ENCODE data around the gene MEI4. TPM values are rescaled to one million over a fixed set of nuclear protein-coding genes. Genes with fewer than 3 reads are reported as not detected.
"Not testable (repeated sequence)": the region's sequence is repeated elsewhere in the genome, so short reads cannot be mapped to it uniquely, and the experiment has no call there.

Gene MEI4
- total and polyA plus RNA-seq, 2 donors (not counting 1 experiment from before 2014, with no cell fraction given), result not detected

GRCh38 chr6:77740380-77740779 lies 87.5 kb downstream of the MEI4 start:
- Histone ChIP-seq H3K36me3 (replicated peaks in 1 of 2; ENCODE audit: control extremely low read depth in 1 of 2, control insufficient read depth in 1 of 2, extremely low read depth in 1 of 2, insufficient read depth in 2 of 2, low read length in 1 of 2) (no peaks in the 10 kb centered on the region), H2AFZ (ENCODE audit: insufficient read depth, low read depth, low read length, poor library complexity, severe bottlenecking) (no peak overlapping the region), H3K27me3 (replicated peaks in 1 of 4; ENCODE audit: control extremely low read depth in 1 of 4, control insufficient read depth in 3 of 4, insufficient read depth in 4 of 4, low read length in 3 of 4) (no peaks in the 10 kb centered on the region), H3K9ac (ENCODE audit: low read length) (no peak overlapping the region), H3K27ac (ENCODE audit: low read length in 2 of 2) (no peak overlapping the region), H3K4me3 (ENCODE audit: control extremely low read depth in 1 of 5, extremely low read depth in 1 of 5, insufficient read depth in 1 of 5, low read depth in 2 of 5, low read length in 4 of 5) (no peak overlapping the region), H4K20me1 (ENCODE audit: control insufficient read depth, insufficient read depth, low read length, poor library complexity, severe bottlenecking) (no peaks in the 10 kb centered on the region), H3K79me2 (ENCODE audit: control insufficient read depth, insufficient read depth, low read length) (no peaks in the 10 kb centered on the region), H3K4me2 (replicated peaks; ENCODE audit: low read depth, low read length, poor library complexity, severe bottlenecking) (no peak overlapping the region), H3K4me1 (ENCODE audit: control insufficient read depth in 2 of 2, insufficient read depth in 2 of 2, low read length in 2 of 2) (no peaks in the 10 kb centered on the region), H3K9me3 (ENCODE audit: control extremely low read depth in 1 of 3, control insufficient read depth in 2 of 3, insufficient read depth in 1 of 3, low read length in 2 of 3) (no peaks in the 10 kb centered on the region)
- TF ChIP-seq, protein P1, sequence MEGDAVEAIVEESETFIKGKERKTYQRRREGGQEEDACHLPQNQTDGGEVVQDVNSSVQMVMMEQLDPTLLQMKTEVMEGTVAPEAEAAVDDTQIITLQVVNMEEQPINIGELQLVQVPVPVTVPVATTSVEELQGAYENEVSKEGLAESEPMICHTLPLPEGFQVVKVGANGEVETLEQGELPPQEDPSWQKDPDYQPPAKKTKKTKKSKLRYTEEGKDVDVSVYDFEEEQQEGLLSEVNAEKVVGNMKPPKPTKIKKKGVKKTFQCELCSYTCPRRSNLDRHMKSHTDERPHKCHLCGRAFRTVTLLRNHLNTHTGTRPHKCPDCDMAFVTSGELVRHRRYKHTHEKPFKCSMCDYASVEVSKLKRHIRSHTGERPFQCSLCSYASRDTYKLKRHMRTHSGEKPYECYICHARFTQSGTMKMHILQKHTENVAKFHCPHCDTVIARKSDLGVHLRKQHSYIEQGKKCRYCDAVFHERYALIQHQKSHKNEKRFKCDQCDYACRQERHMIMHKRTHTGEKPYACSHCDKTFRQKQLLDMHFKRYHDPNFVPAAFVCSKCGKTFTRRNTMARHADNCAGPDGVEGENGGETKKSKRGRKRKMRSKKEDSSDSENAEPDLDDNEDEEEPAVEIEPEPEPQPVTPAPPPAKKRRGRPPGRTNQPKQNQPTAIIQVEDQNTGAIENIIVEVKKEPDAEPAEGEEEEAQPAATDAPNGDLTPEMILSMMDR (IDR thresholded peaks at IDR 0.05), result peak; percentile 36
- TF ChIP-seq EZH2 (IDR thresholded peaks at IDR 0.05; ENCODE audit: borderline replicate concordance, insufficient read depth, low read depth, low read length, poor library complexity, severe bottlenecking), result no peak
- H3K4me1 Mint-ChIP-seq, result no peaks in the 10 kb centered on the region
- CTCF ChIA-PET, result no interaction called here
- H3K9me3 Mint-ChIP-seq (ENCODE audit: insufficient read depth), result no peaks in the 10 kb centered on the region
- no peak overlapping the region for H3K27ac Mint-ChIP-seq
- no CpG with 5 or more reads among the region's 1 CpG for WGBS (ENCODE audit: insufficient coverage)
- DNase-seq (peak; percentile 7), ATAC-seq (ENCODE audit: low read depth) (no peak)
- POLR2A ChIA-PET, result no interaction called here
- intact Hi-C loops (cut with micrococcal nuclease), result loop anchor here (5.0 kb wide), 1 partner anchor 1727 kb away; no protein-coding TSS in a partner anchor
- H3K4me3 Mint-ChIP-seq, result no peak overlapping the region
- H3K27me3 Mint-ChIP-seq, result no peaks in the 10 kb centered on the region

GRCh38 chr6:77752156-77752555 lies 99.3 kb downstream of the MEI4 start:
- intact Hi-C loops (cut with micrococcal nuclease); CTCF ChIA-PET; ATAC-seq (ENCODE audit: low read depth); H3K4me1 Mint-ChIP-seq; H3K4me2 ChIP-seq (replicated peaks; ENCODE audit: low read depth, low read length, poor library complexity, severe bottlenecking); H3K27me3 Mint-ChIP-seq; H3K9me3 ChIP-seq (ENCODE audit: control extremely low read depth in 1 of 3, control insufficient read depth in 2 of 3, insufficient read depth in 1 of 3, low read length in 2 of 3); H3K27me3 ChIP-seq (replicated peaks in 1 of 4; ENCODE audit: control extremely low read depth in 1 of 4, control insufficient read depth in 3 of 4, insufficient read depth in 4 of 4, low read length in 3 of 4); H2AFZ ChIP-seq (ENCODE audit: insufficient read depth, low read depth, low read length, poor library complexity, severe bottlenecking); H3K4me3 Mint-ChIP-seq; H3K36me3 ChIP-seq (replicated peaks in 1 of 2; ENCODE audit: control extremely low read depth in 1 of 2, control insufficient read depth in 1 of 2, extremely low read depth in 1 of 2, insufficient read depth in 2 of 2, low read length in 1 of 2); POLR2A ChIA-PET; H3K9ac ChIP-seq (ENCODE audit: low read length); H3K4me1 ChIP-seq (ENCODE audit: control insufficient read depth in 2 of 2, insufficient read depth in 2 of 2, low read length in 2 of 2); H3K27ac Mint-ChIP-seq; DNase-seq; H3K79me2 ChIP-seq (ENCODE audit: control insufficient read depth, insufficient read depth, low read length); H3K4me3 ChIP-seq (ENCODE audit: control extremely low read depth in 1 of 5, extremely low read depth in 1 of 5, insufficient read depth in 1 of 5, low read depth in 2 of 5, low read length in 4 of 5); H3K9me3 Mint-ChIP-seq (ENCODE audit: insufficient read depth); H4K20me1 ChIP-seq (ENCODE audit: control insufficient read depth, insufficient read depth, low read length, poor library complexity, severe bottlenecking); H3K27ac ChIP-seq (ENCODE audit: low read length in 2 of 2): not testable (repeated sequence)
- no CpG with 5 or more reads among the region's 1 CpG for WGBS (ENCODE audit: insufficient coverage)

Data from B cell (primary cell).